Measurements from ENCODE around the gene NLRP11. TPM values are rescaled to one million over a fixed set of nuclear protein-coding genes. Genes with fewer than 3 reads are reported as not detected.

Gene NLRP11
- total and polyA plus RNA-seq, 10 of the 15 experiments (the other 5 are each of a cell fraction or from before 2014, with no cell fraction given), result 0.02 to 16.2 (median 0.09) TPM; not detected in 5

GRCh38 chr19:55813906-55814305, 17.9 kb downstream of the NLRP11 start:
- ChIA-PET SMC1A (ENCODE audit: uncharacterized antibody, unreplicated experiment) (no interaction called here), CTCF (no interaction called here)

More at GRCh38 chr19:55813906-55814305, 17.9 kb downstream of the NLRP11 start:
- ATAC-seq (no peak), FAIRE-seq (no peak), DNase-seq (ENCODE audit: low read depth, low spot score) (no peak)
- POLR2A ChIA-PET, result no interaction called here
- 74% methylated on average over 5 of the region's 5 CpGs for WGBS (ENCODE audit: insufficient coverage, insufficient replicate concordance, low lambda C conversion rate, missing lambda C conversion rate)
- Histone ChIP-seq H3K9ac (ENCODE audit: control insufficient read depth, insufficient read depth, low read length) (no peak overlapping the region), H2AFZ (ENCODE audit: control insufficient read depth, low read depth, low read length) (no peak overlapping the region), H3K27ac (ENCODE audit: control insufficient read depth, insufficient read depth) (no peak overlapping the region), H3K79me2 (ENCODE audit: control insufficient read depth, insufficient read depth, low read length) (no peaks in the 10 kb centered on the region), H3K4me2 (ENCODE audit: control insufficient read depth, insufficient read depth) (no peak overlapping the region), H3K27me3 (replicated peaks in 1 of 2; ENCODE audit: control insufficient read depth in 2 of 2, insufficient read depth in 2 of 2, low read length in 1 of 2) (no peaks in the 10 kb centered on the region), H3K4me3 (no peak overlapping the region), H3K9me3 (replicated peaks; ENCODE audit: control insufficient read depth, insufficient read depth, low read length) (peaks cover 2% of the 10 kb centered on the region; the same call in 2 of the 3 replicates), H4K20me1 (ENCODE audit: control insufficient read depth, insufficient read depth) (no peaks in the 10 kb centered on the region), H3K4me1 (ENCODE audit: control insufficient read depth, insufficient read depth, low read length) (peaks cover 11% of the 10 kb centered on the region), H3K36me3 (ENCODE audit: control insufficient read depth in 2 of 2, insufficient read depth in 2 of 2, low read length in 1 of 2) (no peaks in the 10 kb centered on the region)
- in situ Hi-C loops (cut with MboI), result loop anchor here (10.0 kb wide), 1 partner anchor 299 kb away; no protein-coding TSS in a partner anchor
- TF ChIP-seq MYC (IDR thresholded peaks at IDR 0.05; ENCODE audit: insufficient read depth, insufficient read length, insufficient replicate concordance, low read length, severe bottlenecking) (no peak), ZSCAN29 (IDR thresholded peaks at IDR 0.05) (no peak), EP300 (IDR thresholded peaks at IDR 0.05; ENCODE audit: borderline replicate concordance in 1 of 2, control insufficient read depth in 1 of 2, low read depth in 2 of 2, low read length in 2 of 2) (no peak), PAX8 (IDR thresholded peaks at IDR 0.05) (no peak), ZNF217 (IDR thresholded peaks at IDR 0.05) (no peak), WRNIP1 (IDR thresholded peaks at IDR 0.05; ENCODE audit: borderline replicate concordance, low read depth, low read length) (no peak), KLF5 (IDR thresholded peaks at IDR 0.05; ENCODE audit: partially characterized antibody) (no peak), NR2F1 (conservative IDR thresholded peaks at IDR 0.05) (no peak), NFYB (IDR thresholded peaks at IDR 0.05; ENCODE audit: insufficient read depth, low read depth, low read length) (no peak), CEBPZ (IDR thresholded peaks at IDR 0.05; ENCODE audit: low read depth, low read length) (no peak)
- no TSS peak for BruUV-seq (replicated peaks)
- RAD21 ChIA-PET (ENCODE audit: unreplicated experiment), result no interaction called here
- intact Hi-C loops (cut with micrococcal nuclease; ENCODE audit: unreplicated experiment), result no loop called here
